Fibroblast of gingiva (primary cell): ENCODE measurements around the gene NCS1.

Experiments used
- DNase-seq: peaks from one replicate; pipeline ENCODE4 v3.0.0-alpha.2; 2011; ENCODE audit warnings: low read depth

NCS1 gene

GRCh38 chr9:130194378-130194932, 22.3 kb downstream of the NCS1 start:
- DNase-seq, result no peak

- no peak for DNase-seq
Observed at GRCh38 chr9:130195638-130196037, 23.4 kb downstream of the NCS1 start.

- no peak for DNase-seq
Observed at GRCh38 chr9:130196643-130197042, 24.4 kb downstream of the NCS1 start.

- no peak for DNase-seq
Observed at GRCh38 chr9:130197386-130197785, 25.2 kb downstream of the NCS1 start.

GRCh38 chr9:130197888-130198287, 25.7 kb downstream of the NCS1 start:
- no peak for DNase-seq

- no peak for DNase-seq
Observed at GRCh38 chr9:130198501-130199179, 26.4 kb downstream of the NCS1 start.

- DNase-seq, result peak; percentile 64
Observed at GRCh38 chr9:130199605-130200004, 27.4 kb downstream of the NCS1 start.

- peak; percentile 67 for DNase-seq
Observed at GRCh38 chr9:130200038-130200849, 28.0 kb downstream of the NCS1 start.

- no peak for DNase-seq
Observed at GRCh38 chr9:130201399-130201873, 29.2 kb downstream of the NCS1 start.

GRCh38 chr9:130201974-130202373, 29.8 kb downstream of the NCS1 start:
- no peak for DNase-seq

- no peak for DNase-seq
Observed at GRCh38 chr9:130204341-130204740, 32.1 kb downstream of the NCS1 start.

GRCh38 chr9:130204959-130205358, 32.8 kb downstream of the NCS1 start:
- DNase-seq, result no peak

GRCh38 chr9:130205912-130206311, 33.7 kb downstream of the NCS1 start:
- DNase-seq, result no peak

- DNase-seq, result no peak
Observed at GRCh38 chr9:130206579-130206978, 34.4 kb downstream of the NCS1 start.

GRCh38 chr9:130207241-130207992, 35.2 kb downstream of the NCS1 start:
- DNase-seq, result no peak

GRCh38 chr9:130208600-130209347, 36.6 kb downstream of the NCS1 start:
- DNase-seq, result no peak

GRCh38 chr9:130209422-130209821, 37.2 kb downstream of the NCS1 start:
- DNase-seq, result no peak

GRCh38 chr9:130211548-130212226, 39.5 kb downstream of the NCS1 start:
- no peak for DNase-seq

GRCh38 chr9:130212543-130213297, 40.5 kb downstream of the NCS1 start:
- DNase-seq, result no peak
